Esophagus squamous epithelium (tissue), 4 donors: ENCODE measurements around the gene CYSLTR2.

Experiments
- CTCF ChIP-seq, 6 experiments: fragments of 450-650 bp in 4 of 6; fragments of 200-600 bp in 2 of 6; sonication (generic) in 2 of 6; IDR thresholded peaks; one replicate each; pipeline ENCODE4 v1.5.1; 2016 to 2019; ENCODE audit warnings: antibody characterized with exemption in 6 of 6, mild to moderate bottlenecking in 4 of 6, moderate library complexity in 4 of 6
- POLR2A ChIP-seq, 4 donors: fragments of 450-650 bp; IDR thresholded peaks; one replicate each; pipeline ENCODE4 v1.6.1; 2017; ENCODE audit warnings: antibody characterized with exemption in 4 of 4, mild to moderate bottlenecking in 4 of 4, moderate library complexity in 3 of 4

GRCh38 chr13:48748681-48749080, 95.0 kb downstream of the CYSLTR2 start:
- no peak for TF ChIP-seq CTCF (IDR thresholded peaks at IDR 0.05)
- TF ChIP-seq POLR2A (IDR thresholded peaks at IDR 0.05) = no peak
